PC-9 (cell line): ENCODE results near the gene HSFX4. TPM values are rescaled to one million over a fixed set of nuclear protein-coding genes. Genes with fewer than 3 reads are reported as not detected.

Experiments used
- BruUV-seq: library from RNA; stranded (reverse); fragments of 400-500 nt; replicated peaks from 2 replicates; lab custom pipeline; 2021; lab: Mats Ljungman, UMichigan
- CTCF ChIA-PET: fragments of 300-600 bp; sonication (Branson Sonifier 250); formaldehyde crosslinking; loops from one replicate; lab custom pipeline; 2022; ENCODE audit warnings: antibody characterized with exemption; lab: Charles Lee
- POLR2A ChIA-PET: fragments of 300-600 bp; sonication (Branson Sonifier 250); formaldehyde crosslinking; loops from one replicate; lab custom pipeline; 2022; ENCODE audit warnings: antibody characterized with exemption; ENCODE audit not compliant: unreplicated experiment; lab: Charles Lee
- DNase-seq, 2 experiments: peaks; one replicate each; pipeline versions ENCODE4 v3.0.0 to v3.0.0-alpha.2; 2015 to 2022; ENCODE audit warnings: mixed read lengths in 1 of 2
- H2AFZ ChIP-seq: fragments of 200-600 bp; sonication (generic); 2 replicates; pipeline ENCODE4 v1.8.1; 2017; ENCODE audit warnings: antibody characterized with exemption
- H3F3A ChIP-seq: fragments of 200-600 bp; sonication (generic); 2 replicates; pipeline ENCODE4 v1.8.1; 2017; ENCODE audit warnings: antibody characterized with exemption, mild to moderate bottlenecking, low read depth; ENCODE audit not compliant: insufficient read depth
- H3K27ac ChIP-seq: fragments of 200-600 bp; sonication (generic); 2 replicates; pipeline ENCODE4 v1.6.1; 2016; ENCODE audit warnings: mixed run types
- H3K27me3 ChIP-seq: fragments of 200-600 bp; sonication (generic); 2 replicates; pipeline ENCODE4 v1.6.1; 2016; ENCODE audit warnings: low read depth, mixed run types; ENCODE audit not compliant: insufficient read depth
- H3K36me3 ChIP-seq: fragments of 200-600 bp; sonication (generic); 2 replicates; pipeline ENCODE4 v1.6.1; 2016; ENCODE audit warnings: low read depth, mixed run types
- H3K4me1 ChIP-seq: fragments of 200-600 bp; sonication (generic); replicated peaks from 2 replicates; pipeline ENCODE4 v1.6.1; 2016; ENCODE audit warnings: mixed run types; ENCODE audit not compliant: insufficient read depth
- H3K4me2 ChIP-seq: fragments of 200-600 bp; sonication (generic); 2 replicates; pipeline ENCODE4 v1.6.1; 2017; ENCODE audit warnings: mixed run types
- H3K4me3 ChIP-seq: fragments of 200-600 bp; sonication (generic); 2 replicates; pipeline ENCODE4 v1.6.1; 2016; ENCODE audit warnings: mixed run types
- H3K79me2 ChIP-seq: fragments of 200-600 bp; sonication (generic); 2 replicates; pipeline ENCODE4 v1.6.1; 2017; ENCODE audit warnings: low read depth, mixed run types
- H3K9me2 ChIP-seq: fragments of 200-600 bp; sonication (generic); 2 replicates; pipeline ENCODE4 v1.8.1; 2017; ENCODE audit warnings: mild to moderate bottlenecking; ENCODE audit not compliant: insufficient read depth
- H3K9me3 ChIP-seq: fragments of 200-600 bp; sonication (generic); 2 replicates; pipeline ENCODE4 v1.8.1; 2016; ENCODE audit warnings: low read depth; ENCODE audit not compliant: insufficient read depth
- H4K20me1 ChIP-seq: fragments of 200-600 bp; sonication (generic); 2 replicates; pipeline ENCODE4 v1.8.1; 2017; ENCODE audit not compliant: insufficient read depth
- EZH2 ChIP-seq: fragments of 200-600 bp; sonication (generic); IDR thresholded peaks from 2 replicates; pipeline ENCODE4 v1.8.0; 2017; ENCODE audit warnings: antibody characterized with exemption, low read depth
- intact Hi-C: fragments of 100-400 bp; cut with micrococcal nuclease; formaldehyde crosslinking; loops from one replicate; pipeline ENCODE4 v1.10.0; 2022; ENCODE audit not compliant: unreplicated experiment
- total RNA-seq: library from RNA; stranded (reverse); gene quantifications from 2 replicates; pipeline ENCODE4 v1.2.3, GENCODE V29; 2021
- TF ChIP-seq, protein P1 (sequence below): fragments of 200-600 bp; sonication (generic); conservative IDR thresholded peaks from 2 replicates; pipeline ENCODE4 v1.6.1; 2017; ENCODE audit warnings: mixed run types, antibody characterized with exemption, mild to moderate bottlenecking, moderate library complexity

Gene HSFX4
- total RNA-seq, 1 experiment from 2014 or later = not detected

DNA sequence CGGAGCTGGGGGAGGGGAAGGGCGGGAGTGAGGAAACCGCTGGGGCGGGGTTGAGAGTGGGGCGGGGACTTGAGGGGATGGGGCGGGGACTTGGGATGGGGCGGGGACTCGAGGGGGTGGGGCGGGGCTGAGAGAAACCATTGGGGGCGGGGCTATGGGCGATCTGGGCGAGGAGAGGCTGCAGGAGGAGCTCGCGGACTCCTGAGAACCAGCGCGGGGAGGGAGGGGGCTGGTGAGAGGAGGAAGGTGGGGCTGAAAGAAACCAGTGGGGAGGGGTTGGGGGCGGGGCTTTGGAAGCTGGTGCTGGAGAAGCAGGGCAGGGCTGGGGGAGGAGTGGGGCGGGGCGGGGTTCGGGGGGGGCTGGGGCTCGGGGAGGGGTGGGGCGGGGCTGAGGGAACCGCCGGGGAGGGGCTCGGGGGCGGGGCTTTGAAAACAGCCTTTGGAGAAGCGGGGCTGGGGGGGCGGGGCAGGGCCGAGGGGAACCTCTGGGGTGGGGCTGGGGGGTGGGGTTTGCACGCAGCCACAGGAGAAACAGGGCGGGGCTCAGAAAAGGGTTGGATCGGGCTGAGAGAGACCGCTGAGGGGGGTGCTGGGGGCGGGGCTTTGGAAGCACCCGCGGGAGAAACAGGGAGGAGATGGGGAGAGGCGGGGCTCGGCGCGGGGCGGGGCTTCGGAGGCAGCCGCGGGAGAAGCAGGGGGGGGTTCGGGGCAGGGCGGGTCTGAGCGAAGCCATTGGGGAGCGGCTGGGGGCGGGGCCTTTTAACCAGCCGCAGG lies 9.7 kb downstream of the HSFX4 start:
- no TSS peak for BruUV-seq
- intact Hi-C loops = no loop called here
- Histone ChIP-seq H3K9me3 (no peaks in the 10 kb centered on the region), H3K27ac (peak overlapping the region; percentile 95), H3F3A (no peaks in the 10 kb centered on the region), H4K20me1 (no peaks in the 10 kb centered on the region), H3K4me3 (peak overlapping the region; percentile 85; the same call in 1 of the 2 replicates), H2AFZ (no peak overlapping the region), H3K79me2 (peaks cover 13% of the 10 kb centered on the region), H3K9me2 (no peaks in the 10 kb centered on the region), H3K4me2 (0 out of 2 replicates have a peak overlapping the region, but pooled peaks have one; percentile 56), H3K36me3 (no peaks in the 10 kb centered on the region), H3K4me1 (peaks cover 4% of the 10 kb centered on the region; the same call in 1 of the 2 replicates), H3K27me3 (no peaks in the 10 kb centered on the region)
- ChIA-PET POLR2A (interaction anchor here (0.5 to 1.1 kb wide), 16 partner anchors 55 to 897 kb away, joined by 3 to 20 read pairs (median 8); partner anchors contain the start of gene EOLA1), CTCF (interaction anchor here (0.7 to 2.6 kb wide), 9 partner anchors 11 to 754 kb away, joined by 3 to 23 read pairs (median 5); partner anchors contain the start of genes MTM1 and MTMR1)
- peak; percentile 90 to 97 for DNase-seq
- TF ChIP-seq, protein P1, sequence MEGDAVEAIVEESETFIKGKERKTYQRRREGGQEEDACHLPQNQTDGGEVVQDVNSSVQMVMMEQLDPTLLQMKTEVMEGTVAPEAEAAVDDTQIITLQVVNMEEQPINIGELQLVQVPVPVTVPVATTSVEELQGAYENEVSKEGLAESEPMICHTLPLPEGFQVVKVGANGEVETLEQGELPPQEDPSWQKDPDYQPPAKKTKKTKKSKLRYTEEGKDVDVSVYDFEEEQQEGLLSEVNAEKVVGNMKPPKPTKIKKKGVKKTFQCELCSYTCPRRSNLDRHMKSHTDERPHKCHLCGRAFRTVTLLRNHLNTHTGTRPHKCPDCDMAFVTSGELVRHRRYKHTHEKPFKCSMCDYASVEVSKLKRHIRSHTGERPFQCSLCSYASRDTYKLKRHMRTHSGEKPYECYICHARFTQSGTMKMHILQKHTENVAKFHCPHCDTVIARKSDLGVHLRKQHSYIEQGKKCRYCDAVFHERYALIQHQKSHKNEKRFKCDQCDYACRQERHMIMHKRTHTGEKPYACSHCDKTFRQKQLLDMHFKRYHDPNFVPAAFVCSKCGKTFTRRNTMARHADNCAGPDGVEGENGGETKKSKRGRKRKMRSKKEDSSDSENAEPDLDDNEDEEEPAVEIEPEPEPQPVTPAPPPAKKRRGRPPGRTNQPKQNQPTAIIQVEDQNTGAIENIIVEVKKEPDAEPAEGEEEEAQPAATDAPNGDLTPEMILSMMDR = no peak
- TF ChIP-seq EZH2 = no peak

DNA sequence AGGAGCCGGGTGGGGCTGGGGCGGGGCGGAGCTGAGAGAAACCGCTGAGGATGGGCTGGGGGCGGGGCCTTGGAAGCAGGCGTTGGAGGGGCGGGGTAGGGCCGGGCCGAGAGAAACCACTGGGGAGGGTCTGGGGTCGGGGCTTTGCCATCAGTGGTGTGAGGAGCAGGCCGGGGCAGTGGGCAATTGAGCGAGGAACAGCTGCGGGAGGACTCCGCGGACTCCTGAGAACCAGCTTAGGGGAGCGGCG lies 10.2 kb downstream of the HSFX4 start:
- CTCF ChIA-PET = interaction anchor here (0.6 to 2.6 kb wide), 9 partner anchors 11 to 1415 kb away, joined by 3 to 23 read pairs (median 5); partner anchors contain the start of genes MTM1 and MTMR1
- POLR2A ChIA-PET = interaction anchor here (0.5 to 1.1 kb wide), 13 partner anchors 56 to 761 kb away, joined by 4 to 20 read pairs (median 8); partner anchors contain the start of genes EOLA1 and MTM1

More for the DNA sequence above, 10.2 kb downstream of the HSFX4 start:
- Histone ChIP-seq H3K4me2 (peak overlapping the region; percentile 78), H3F3A (no peaks in the 10 kb centered on the region), H3K27me3 (no peaks in the 10 kb centered on the region), H4K20me1 (no peaks in the 10 kb centered on the region), H3K79me2 (peaks cover 13% of the 10 kb centered on the region), H3K36me3 (no peaks in the 10 kb centered on the region), H3K4me3 (peak overlapping the region; percentile 77), H3K9me3 (no peaks in the 10 kb centered on the region), H3K4me1 (peaks cover 4% of the 10 kb centered on the region; the same call in 1 of the 2 replicates), H3K9me2 (no peaks in the 10 kb centered on the region), H3K27ac (peak overlapping the region; percentile 93), H2AFZ (peak overlapping the region; percentile 58; the same call in 1 of the 2 replicates)
- no TSS peak for BruUV-seq
- intact Hi-C loops = no loop called here
- DNase-seq = no peak
- TF ChIP-seq, protein P1 = no peak
- TF ChIP-seq EZH2 = no peak
